ENCODE measurements around the gene ASXL2. TPM values are rescaled to one million over a fixed set of nuclear protein-coding genes. Genes with fewer than 3 reads are reported as not detected.

The ASXL2 gene
- total RNA-seq, 2 donors from 2014 or later, result 6.6 to 8.3 TPM

- WGBS, 2 donors, result 72 to 75% methylated on average over 5 of the region's 5 CpGs
- Histone ChIP-seq H3K4me1 (no peaks in the 10 kb centered on the region), H3K9me3 (no peaks in the 10 kb centered on the region), H3K36me3 (replicated peaks in 1 of 2; ENCODE audit: insufficient read depth in 1 of 2, low read depth in 2 of 2) (no peaks in the 10 kb centered on the region), H3K4me3 (no peak overlapping the region), H3K27me3 (no peaks in the 10 kb centered on the region), H3K27ac (no peak overlapping the region)
- TF ChIP-seq CTCF (IDR thresholded peaks at IDR 0.05), result no peak
- no peak for TF ChIP-seq POLR2A (IDR thresholded peaks at IDR 0.05)
- no peak for DNase-seq
- intact Hi-C loops (cut with DNase I), result no loop called here
- ATAC-seq, result no peak
Measured at GRCh38 chr2:25891672-25892071, 13.4 kb upstream of the ASXL2 start.

GRCh38 chr2:25887624-25888242, 9.4 kb upstream of the ASXL2 start:
- DNase-seq, result no peak
- no peaks in the 10 kb centered on the region for H3K36me3 ChIP-seq (replicated peaks in 1 of 2; ENCODE audit: insufficient read depth in 1 of 2, low read depth in 2 of 2)
- no peak for TF ChIP-seq CTCF (IDR thresholded peaks at IDR 0.05)
- TF ChIP-seq POLR2A (IDR thresholded peaks at IDR 0.05), result no peak
- 83 to 89% methylated on average over 5 of the region's 5 CpGs for WGBS, 2 donors
- intact Hi-C loops (cut with DNase I), result no loop called here
- no peak overlapping the region for H3K4me3 ChIP-seq
- no peak for ATAC-seq
- H3K27ac ChIP-seq, result no peak overlapping the region
- no peaks in the 10 kb centered on the region for H3K27me3 ChIP-seq
- no peaks in the 10 kb centered on the region for H3K4me1 ChIP-seq
- no peaks in the 10 kb centered on the region for H3K9me3 ChIP-seq

- no peaks in the 10 kb centered on the region for H3K27me3 ChIP-seq
- TF ChIP-seq POLR2A (IDR thresholded peaks at IDR 0.05) (no peak), CTCF (IDR thresholded peaks at IDR 0.05) (no peak)
- ATAC-seq, result no peak
- intact Hi-C loops (cut with DNase I), result no loop called here
- H3K36me3 ChIP-seq (replicated peaks in 1 of 2; ENCODE audit: insufficient read depth in 1 of 2, low read depth in 2 of 2), result no peaks in the 10 kb centered on the region
- no peaks in the 10 kb centered on the region for H3K4me1 ChIP-seq
- no peak for DNase-seq
- H3K9me3 ChIP-seq, result no peaks in the 10 kb centered on the region
- no peak overlapping the region for H3K4me3 ChIP-seq
- no peak overlapping the region for H3K27ac ChIP-seq
- 85 to 95% methylated on average over 2 of the region's 2 CpGs for WGBS, 2 donors
Measured at GRCh38 chr2:25885933-25886332, 7.6 kb upstream of the ASXL2 start.

- WGBS, 2 donors, result 69 to 71% methylated on average over 4 of the region's 4 CpGs
- H3K9me3 ChIP-seq, result no peaks in the 10 kb centered on the region
- H3K27ac ChIP-seq, result no peak overlapping the region
- DNase-seq (no peak), ATAC-seq (no peak)
- intact Hi-C loops (cut with DNase I), result no loop called here
- H3K27me3 ChIP-seq, result no peaks in the 10 kb centered on the region
- H3K4me3 ChIP-seq, result no peak overlapping the region
- no peaks in the 10 kb centered on the region for H3K36me3 ChIP-seq (replicated peaks in 1 of 2; ENCODE audit: insufficient read depth in 1 of 2, low read depth in 2 of 2)
- H3K4me1 ChIP-seq, result peaks cover 9% of the 10 kb centered on the region
- no peak for TF ChIP-seq POLR2A (IDR thresholded peaks at IDR 0.05)
- no peak for TF ChIP-seq CTCF (IDR thresholded peaks at IDR 0.05)
Measured at GRCh38 chr2:25881764-25882163, 3.5 kb upstream of the ASXL2 start.

GRCh38 chr2:25879133-25879730, 945 bp upstream of the ASXL2 start:
- TF ChIP-seq CTCF (IDR thresholded peaks at IDR 0.05) (no peak), POLR2A (IDR thresholded peaks at IDR 0.05) (no peak)
- Histone ChIP-seq H3K4me3 (no peak overlapping the region), H3K27me3 (no peaks in the 10 kb centered on the region), H3K27ac (peak overlapping the region; percentile 65 to 96 (median 76)), H3K4me1 (peaks cover 18% of the 10 kb centered on the region), H3K9me3 (no peaks in the 10 kb centered on the region), H3K36me3 (replicated peaks in 1 of 2; ENCODE audit: insufficient read depth in 1 of 2, low read depth in 2 of 2) (no peaks in the 10 kb centered on the region)
- no peak for ATAC-seq
- DNase-seq, result no peak
- 68 to 73% methylated on average over 5 of the region's 5 CpGs for WGBS, 2 donors
- intact Hi-C loops (cut with DNase I), result no loop called here

All from body of pancreas (tissue), 4 donors.